ENCODE results near the gene KIAA0825. TPM values are rescaled to one million over a fixed set of nuclear protein-coding genes. Genes with fewer than 3 reads are reported as not detected.

Gene KIAA0825
- total and polyA plus RNA-seq, 2 of the 8 experiments (the other 6 are each of a cell fraction or from before 2014, with no cell fraction given) = 0.60 to 1.0 TPM

DNA sequence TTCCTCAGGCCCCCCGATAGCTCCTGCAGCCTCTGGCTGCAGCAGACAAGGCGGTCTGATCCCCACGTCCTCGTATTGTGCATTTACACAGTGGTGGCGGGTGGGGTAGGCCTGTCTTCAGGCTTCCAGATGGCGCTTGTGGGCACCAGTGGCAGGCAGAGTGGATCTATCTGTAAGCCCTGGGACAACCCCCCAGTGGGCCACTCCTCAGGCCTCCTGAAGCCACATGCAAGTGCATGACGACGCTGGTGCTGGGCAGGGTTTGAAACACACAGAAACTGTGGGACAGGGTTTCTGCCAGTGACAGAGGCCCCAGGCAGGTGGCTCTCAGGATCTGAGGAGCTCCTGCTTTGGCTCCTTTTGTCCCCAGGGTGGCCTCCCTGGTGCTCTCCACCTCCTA lies 42.1 kb upstream of the KIAA0825 start (continued):
- TF ChIP-seq SIN3A (conservative IDR thresholded peaks at IDR 0.05 in 1 of 2, IDR thresholded peaks at IDR 0.05 in 1 of 2; ENCODE audit: low read depth in 1 of 2, low read length in 2 of 2) (no peak), RAD21 (IDR thresholded peaks at IDR 0.05 in 1 of 2, conservative IDR thresholded peaks at IDR 0.05 in 1 of 2; ENCODE audit: low read depth in 2 of 2, low read length in 2 of 2) (no peak)
